ENCODE measurements around the gene SH2D3C. TPM values are rescaled to one million over a fixed set of nuclear protein-coding genes. Genes with fewer than 3 reads are reported as not detected.

The SH2D3C gene, protein sequence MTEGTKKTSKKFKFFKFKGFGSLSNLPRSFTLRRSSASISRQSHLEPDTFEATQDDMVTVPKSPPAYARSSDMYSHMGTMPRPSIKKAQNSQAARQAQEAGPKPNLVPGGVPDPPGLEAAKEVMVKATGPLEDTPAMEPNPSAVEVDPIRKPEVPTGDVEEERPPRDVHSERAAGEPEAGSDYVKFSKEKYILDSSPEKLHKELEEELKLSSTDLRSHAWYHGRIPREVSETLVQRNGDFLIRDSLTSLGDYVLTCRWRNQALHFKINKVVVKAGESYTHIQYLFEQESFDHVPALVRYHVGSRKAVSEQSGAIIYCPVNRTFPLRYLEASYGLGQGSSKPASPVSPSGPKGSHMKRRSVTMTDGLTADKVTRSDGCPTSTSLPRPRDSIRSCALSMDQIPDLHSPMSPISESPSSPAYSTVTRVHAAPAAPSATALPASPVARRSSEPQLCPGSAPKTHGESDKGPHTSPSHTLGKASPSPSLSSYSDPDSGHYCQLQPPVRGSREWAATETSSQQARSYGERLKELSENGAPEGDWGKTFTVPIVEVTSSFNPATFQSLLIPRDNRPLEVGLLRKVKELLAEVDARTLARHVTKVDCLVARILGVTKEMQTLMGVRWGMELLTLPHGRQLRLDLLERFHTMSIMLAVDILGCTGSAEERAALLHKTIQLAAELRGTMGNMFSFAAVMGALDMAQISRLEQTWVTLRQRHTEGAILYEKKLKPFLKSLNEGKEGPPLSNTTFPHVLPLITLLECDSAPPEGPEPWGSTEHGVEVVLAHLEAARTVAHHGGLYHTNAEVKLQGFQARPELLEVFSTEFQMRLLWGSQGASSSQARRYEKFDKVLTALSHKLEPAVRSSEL
- 137 TPM for total RNA-seq (ENCODE audit: unreplicated experiment)
- long read RNA-seq, transcript SH2D3C-206 (11 exons, 2,794 nt): minor isoform, 7 of 106 reads
- long read RNA-seq, transcript SH2D3C-203 (11 exons, 2,750 nt): major isoform, 52 of 106 reads
- long read RNA-seq, partial matches to known transcripts: 24 of 106 reads
- long read RNA-seq, other reads (novel, unspliced or antisense): 20 of 106 reads

DNA sequence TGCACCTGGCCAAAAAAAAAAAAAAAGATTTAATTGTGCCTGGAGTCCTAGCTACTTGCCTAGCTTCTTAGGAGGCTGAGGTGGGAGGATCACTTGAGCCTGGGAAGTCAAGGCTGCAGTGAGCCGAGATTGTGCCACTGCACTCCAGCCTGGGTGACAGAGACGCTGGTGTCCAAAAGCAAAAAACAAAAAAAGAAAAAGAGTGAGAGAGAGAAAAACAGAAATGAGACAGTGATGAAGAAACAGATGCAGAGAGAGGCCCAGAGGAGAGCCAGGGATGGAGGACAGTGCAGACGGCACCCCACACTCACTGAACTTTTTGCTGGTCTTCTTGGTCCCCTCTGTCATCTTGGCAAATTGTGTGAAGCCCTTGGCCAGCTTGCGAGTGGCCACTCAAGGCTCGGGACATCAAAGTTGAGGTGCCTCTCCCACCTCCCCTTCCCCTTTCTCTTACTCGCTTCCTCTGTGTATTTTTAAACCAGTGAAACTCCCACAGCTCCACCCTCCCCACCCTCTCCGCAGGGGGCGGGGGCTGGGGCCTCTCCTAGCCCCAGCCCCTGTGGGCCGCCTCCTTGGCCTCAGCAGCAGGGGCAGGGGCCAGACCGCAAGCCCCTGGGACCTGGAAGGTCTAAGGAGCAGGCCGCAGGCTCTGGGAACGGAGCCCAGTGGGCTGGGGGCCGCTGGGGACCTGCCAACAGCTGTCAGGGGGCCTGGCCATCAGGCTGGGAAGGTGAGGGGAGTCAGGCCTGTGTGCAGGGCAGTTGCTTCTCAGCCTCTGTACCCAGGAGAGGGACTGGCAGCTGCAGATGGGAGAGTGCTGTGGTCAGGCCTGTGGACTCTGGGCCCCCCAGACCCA, at the start of gene SH2D3C:
Gene SH2D3C, minus strand, starts transcription at position 387 of the 856 bp plus-strand sequence. Its CDS starts 39 bp downstream, at position 348.
- DNase-seq (ENCODE audit: low spot score): no peak
- Mint-ChIP-seq H3K9me3 (ENCODE audit: unreplicated experiment) (no peaks in the 10 kb centered on the region), H3K27me3 (ENCODE audit: unreplicated experiment) (no peaks in the 10 kb centered on the region), H3K4me1 (ENCODE audit: unreplicated experiment) (peaks cover 7% of the 10 kb centered on the region), H3K36me3 (ENCODE audit: low read depth, unreplicated experiment) (no peaks in the 10 kb centered on the region), H3K27ac (ENCODE audit: unreplicated experiment) (no peak within 1 kb of the TSS), H3K4me3 (ENCODE audit: unreplicated experiment) (no peak within 1 kb of the TSS)
- TF ChIP-seq, protein P1, sequence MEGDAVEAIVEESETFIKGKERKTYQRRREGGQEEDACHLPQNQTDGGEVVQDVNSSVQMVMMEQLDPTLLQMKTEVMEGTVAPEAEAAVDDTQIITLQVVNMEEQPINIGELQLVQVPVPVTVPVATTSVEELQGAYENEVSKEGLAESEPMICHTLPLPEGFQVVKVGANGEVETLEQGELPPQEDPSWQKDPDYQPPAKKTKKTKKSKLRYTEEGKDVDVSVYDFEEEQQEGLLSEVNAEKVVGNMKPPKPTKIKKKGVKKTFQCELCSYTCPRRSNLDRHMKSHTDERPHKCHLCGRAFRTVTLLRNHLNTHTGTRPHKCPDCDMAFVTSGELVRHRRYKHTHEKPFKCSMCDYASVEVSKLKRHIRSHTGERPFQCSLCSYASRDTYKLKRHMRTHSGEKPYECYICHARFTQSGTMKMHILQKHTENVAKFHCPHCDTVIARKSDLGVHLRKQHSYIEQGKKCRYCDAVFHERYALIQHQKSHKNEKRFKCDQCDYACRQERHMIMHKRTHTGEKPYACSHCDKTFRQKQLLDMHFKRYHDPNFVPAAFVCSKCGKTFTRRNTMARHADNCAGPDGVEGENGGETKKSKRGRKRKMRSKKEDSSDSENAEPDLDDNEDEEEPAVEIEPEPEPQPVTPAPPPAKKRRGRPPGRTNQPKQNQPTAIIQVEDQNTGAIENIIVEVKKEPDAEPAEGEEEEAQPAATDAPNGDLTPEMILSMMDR (IDR thresholded peaks at IDR 0.05; ENCODE audit: unreplicated experiment): no peak

DNA sequence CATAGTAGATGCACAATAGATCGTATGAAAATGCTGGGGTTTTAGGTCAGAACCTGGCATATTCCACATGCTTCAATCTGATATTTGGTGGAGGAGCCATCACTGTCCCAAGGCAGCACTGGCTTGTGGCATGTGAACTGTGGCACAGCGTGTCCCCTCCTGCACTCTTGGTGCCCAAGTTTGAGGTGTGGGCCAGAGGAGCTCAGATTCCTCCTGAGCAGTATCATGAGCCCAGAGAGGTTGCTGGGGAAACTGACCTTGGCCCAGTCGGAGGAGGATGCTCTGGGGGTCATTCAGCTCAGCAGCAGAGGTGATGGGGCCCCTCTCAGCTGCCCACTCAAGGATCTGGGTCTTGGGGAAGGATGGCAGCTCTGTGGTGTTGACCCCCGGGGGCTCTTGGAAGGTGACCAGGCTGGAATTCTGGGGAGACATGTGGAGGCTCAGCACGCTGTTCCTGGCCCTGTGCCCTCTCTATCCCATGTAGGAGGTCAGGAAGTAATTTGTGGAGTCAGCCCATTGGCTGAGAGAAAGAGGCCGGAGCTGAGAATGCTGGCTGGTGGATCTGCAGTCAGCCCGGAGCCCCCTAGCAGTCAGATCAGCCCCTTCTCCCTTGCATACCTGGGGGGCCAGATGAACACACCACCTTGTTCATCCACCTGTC, 47.9 kb upstream of the SH2D3C start:
- Mint-ChIP-seq H3K9me3 (ENCODE audit: unreplicated experiment) (no peaks in the 10 kb centered on the region), H3K4me1 (ENCODE audit: unreplicated experiment) (peaks cover 31% of the 10 kb centered on the region), H3K4me3 (ENCODE audit: unreplicated experiment) (no peak overlapping the region), H3K36me3 (ENCODE audit: low read depth, unreplicated experiment) (peaks cover 31% of the 10 kb centered on the region), H3K27me3 (ENCODE audit: unreplicated experiment) (peaks cover 13% of the 10 kb centered on the region), H3K27ac (ENCODE audit: unreplicated experiment) (no peak overlapping the region)
- DNase-seq (ENCODE audit: low spot score): no peak
- TF ChIP-seq, protein P1 (IDR thresholded peaks at IDR 0.05; ENCODE audit: unreplicated experiment): no peak

DNA sequence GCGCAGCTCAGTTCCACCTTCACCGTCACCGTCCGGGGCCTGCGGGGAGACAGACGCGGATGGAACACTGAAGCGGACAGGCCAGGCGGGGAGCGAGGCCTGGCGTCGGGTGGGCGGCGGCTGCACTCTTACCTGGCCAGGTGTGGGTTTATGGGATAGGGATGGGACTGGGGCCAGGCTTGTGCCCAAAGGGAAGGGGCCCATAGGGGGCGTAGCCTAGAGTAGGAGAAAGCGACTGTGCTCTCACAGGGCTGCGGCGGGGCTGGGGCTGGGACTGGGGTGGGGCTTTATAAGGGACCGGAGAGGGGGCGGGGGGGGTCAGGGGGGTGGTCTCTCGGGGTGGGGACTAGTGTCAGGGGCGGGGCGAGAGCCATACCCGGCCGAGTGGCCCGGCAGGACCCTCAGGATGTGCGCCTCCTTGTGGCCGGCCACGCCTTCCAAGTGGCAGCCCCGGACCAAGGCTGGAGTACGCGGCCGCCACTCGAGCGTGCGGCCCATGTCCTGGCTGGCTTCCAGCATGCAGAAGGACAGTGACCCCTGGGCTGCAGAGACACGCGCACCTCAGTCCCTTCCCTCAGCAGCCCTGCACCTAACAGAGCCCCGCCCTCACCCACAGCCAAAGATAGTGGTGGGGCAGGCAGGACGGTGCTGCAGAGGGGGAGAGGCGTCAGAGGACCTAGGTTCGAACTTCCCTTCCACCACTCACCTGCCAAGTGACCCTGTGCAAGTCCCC, 47.0 kb upstream of the SH2D3C start:
- Mint-ChIP-seq H3K27me3 (ENCODE audit: unreplicated experiment) (peaks cover 10% of the 10 kb centered on the region), H3K4me3 (ENCODE audit: unreplicated experiment) (peak overlapping the region; percentile 25), H3K4me1 (ENCODE audit: unreplicated experiment) (peaks cover 31% of the 10 kb centered on the region), H3K9me3 (ENCODE audit: unreplicated experiment) (no peaks in the 10 kb centered on the region), H3K36me3 (ENCODE audit: low read depth, unreplicated experiment) (peaks cover 30% of the 10 kb centered on the region), H3K27ac (ENCODE audit: unreplicated experiment) (no peak overlapping the region)
- DNase-seq (ENCODE audit: low spot score): peak; percentile 78
- TF ChIP-seq, protein P1 (IDR thresholded peaks at IDR 0.05; ENCODE audit: unreplicated experiment): peak; percentile 65

DNA sequence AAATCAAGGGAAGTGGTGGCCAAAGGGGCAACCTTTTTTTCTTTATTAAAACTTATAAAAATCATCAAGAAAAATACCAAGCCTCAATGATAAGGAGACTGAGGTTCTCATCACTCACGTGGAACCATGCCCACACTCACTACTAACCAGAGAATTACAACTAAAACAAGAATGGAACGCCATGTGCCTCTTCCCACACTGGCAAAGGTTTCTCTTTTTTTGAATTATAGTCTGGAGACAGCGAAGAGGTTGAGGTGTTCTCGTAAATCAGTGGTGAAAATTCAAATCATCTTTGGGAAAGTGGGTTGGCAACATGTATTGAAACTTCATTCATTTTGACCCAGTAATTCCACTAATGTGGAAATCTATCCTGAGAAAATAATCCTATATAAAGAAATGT, 43.6 kb upstream of the SH2D3C start:
- DNase-seq (ENCODE audit: low spot score): no peak
- Mint-ChIP-seq H3K4me1 (ENCODE audit: unreplicated experiment) (peaks cover 14% of the 10 kb centered on the region), H3K4me3 (ENCODE audit: unreplicated experiment) (peak overlapping the region; percentile 8), H3K27me3 (ENCODE audit: unreplicated experiment) (peaks cover 16% of the 10 kb centered on the region), H3K9me3 (ENCODE audit: unreplicated experiment) (no peaks in the 10 kb centered on the region), H3K36me3 (ENCODE audit: low read depth, unreplicated experiment) (peaks cover 37% of the 10 kb centered on the region), H3K27ac (ENCODE audit: unreplicated experiment) (peak overlapping the region; percentile 13)
- TF ChIP-seq, protein P1 (IDR thresholded peaks at IDR 0.05; ENCODE audit: unreplicated experiment): no peak
